ENCODE measurements around the gene ARHGDIG.

GRCh38 chr16:320206-320605 lies 39.8 kb downstream of the ARHGDIG start:
- no peak for TF ChIP-seq EZH2phosphoT487 (IDR thresholded peaks at IDR 0.05; ENCODE audit: low read depth)
- TF ChIP-seq, protein P1, sequence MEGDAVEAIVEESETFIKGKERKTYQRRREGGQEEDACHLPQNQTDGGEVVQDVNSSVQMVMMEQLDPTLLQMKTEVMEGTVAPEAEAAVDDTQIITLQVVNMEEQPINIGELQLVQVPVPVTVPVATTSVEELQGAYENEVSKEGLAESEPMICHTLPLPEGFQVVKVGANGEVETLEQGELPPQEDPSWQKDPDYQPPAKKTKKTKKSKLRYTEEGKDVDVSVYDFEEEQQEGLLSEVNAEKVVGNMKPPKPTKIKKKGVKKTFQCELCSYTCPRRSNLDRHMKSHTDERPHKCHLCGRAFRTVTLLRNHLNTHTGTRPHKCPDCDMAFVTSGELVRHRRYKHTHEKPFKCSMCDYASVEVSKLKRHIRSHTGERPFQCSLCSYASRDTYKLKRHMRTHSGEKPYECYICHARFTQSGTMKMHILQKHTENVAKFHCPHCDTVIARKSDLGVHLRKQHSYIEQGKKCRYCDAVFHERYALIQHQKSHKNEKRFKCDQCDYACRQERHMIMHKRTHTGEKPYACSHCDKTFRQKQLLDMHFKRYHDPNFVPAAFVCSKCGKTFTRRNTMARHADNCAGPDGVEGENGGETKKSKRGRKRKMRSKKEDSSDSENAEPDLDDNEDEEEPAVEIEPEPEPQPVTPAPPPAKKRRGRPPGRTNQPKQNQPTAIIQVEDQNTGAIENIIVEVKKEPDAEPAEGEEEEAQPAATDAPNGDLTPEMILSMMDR (IDR thresholded peaks at IDR 0.05; ENCODE audit: low read depth, low read length): no peak

All from OCI-LY3 (cell line).